Smooth muscle cell (in vitro differentiated cells): Measurements from ENCODE around the gene RNF225. TPM values are rescaled to one million over a fixed set of nuclear protein-coding genes. Genes with fewer than 3 reads are reported as not detected.
A peak's percentile ranks its signal among the peaks of the same experiment; 100 is the strongest.
"Not testable (repeated sequence)": the region's sequence is repeated elsewhere in the genome, so short reads cannot be mapped to it uniquely, and the experiment has no call there.

Experiments used
- DNase-seq: peaks from one replicate; lab custom pipeline; 2025; ENCODE audit not compliant: unreplicated experiment; lab: John Stamatoyannopoulos, UW
- H2AFZ ChIP-seq: fragments of 200-600 bp; sonication (generic); 2 replicates; pipeline ENCODE4 v1.6.0; 2016; ENCODE audit warnings: antibody characterized with exemption, low read depth, mild to moderate bottlenecking
- H3F3A ChIP-seq: fragments of 200-600 bp; sonication (generic); 2 replicates; pipeline ENCODE4 v1.6.0; 2017; ENCODE audit warnings: antibody characterized with exemption, low read depth
- H3K27ac ChIP-seq: fragments of 200-600 bp; sonication (generic); 2 replicates; pipeline ENCODE4 v1.5.1; 2016; ENCODE audit warnings: low read depth, mild to moderate bottlenecking
- H3K27me3 ChIP-seq: fragments of 200-600 bp; sonication (generic); 2 replicates; pipeline ENCODE4 v1.6.1; 2016; ENCODE audit warnings: low read depth, mild to moderate bottlenecking
- H3K36me3 ChIP-seq: fragments of 200-600 bp; sonication (generic); 2 replicates; pipeline ENCODE4 v1.5.1; 2016; ENCODE audit warnings: low read depth
- H3K4me1 ChIP-seq: fragments of 200-600 bp; sonication (generic); 2 replicates; pipeline ENCODE4 v1.5.1; 2016; ENCODE audit warnings: low read depth
- H3K4me2 ChIP-seq: fragments of 200-600 bp; sonication (generic); 2 replicates; pipeline ENCODE4 v1.6.0; 2016; ENCODE audit warnings: mild to moderate bottlenecking
- H3K4me3 ChIP-seq: fragments of 200-600 bp; sonication (generic); 2 replicates; pipeline ENCODE4 v1.5.1; 2016; ENCODE audit warnings: mild to moderate bottlenecking
- H3K79me2 ChIP-seq: fragments of 200-600 bp; sonication (generic); 2 replicates; pipeline ENCODE4 v1.6.0; 2016; ENCODE audit warnings: low read depth, mild to moderate bottlenecking
- H3K9ac ChIP-seq: fragments of 200-600 bp; sonication (generic); 2 replicates; pipeline ENCODE4 v1.6.0; 2016; ENCODE audit warnings: low read depth
- H3K9me3 ChIP-seq: fragments of 200-600 bp; sonication (generic); replicated peaks from 2 replicates; pipeline ENCODE4 v1.5.1; 2016; ENCODE audit warnings: low read depth
- H4K20me1 ChIP-seq: fragments of 200-600 bp; sonication (generic); 2 replicates; pipeline ENCODE4 v1.6.0; 2016; ENCODE audit warnings: low read depth
- WGBS: methylation state at CpG from one replicate; pipeline ENCODE4 v1.1.7; 2016; ENCODE audit warnings: low lambda C conversion rate; 5-methylcytosine and 5-hydroxymethylcytosine counted together
- polyA plus RNA-seq: library from polyadenylated mRNA; unstranded; fragments of >200 nt; fragmentation: Nextera tagmentation; extraction: Ambion mirVana; gene quantifications from 2 replicates; pipeline ENCODE4 v1.2.1, GENCODE V29; 2016
- total RNA-seq: library from RNA; depleted of rRNA; stranded (reverse); fragments of >200 nt; gene quantifications from 2 replicates; pipeline ENCODE4 v1.2.3, GENCODE V29; 2014
- TF ChIP-seq, protein P1 (sequence below): fragments of 200-600 bp; sonication (generic); IDR thresholded peaks from 2 replicates; pipeline ENCODE4 v1.5.1; 2017; ENCODE audit warnings: borderline replicate concordance, mild to moderate bottlenecking, antibody characterized with exemption; ENCODE audit not compliant: insufficient read depth, poor library complexity, severe bottlenecking

RNF225 gene
- total RNA-seq (not detected in 2 replicates), polyA plus RNA-seq (0.96 and 2.2 TPM in 2 replicates)

DNA sequence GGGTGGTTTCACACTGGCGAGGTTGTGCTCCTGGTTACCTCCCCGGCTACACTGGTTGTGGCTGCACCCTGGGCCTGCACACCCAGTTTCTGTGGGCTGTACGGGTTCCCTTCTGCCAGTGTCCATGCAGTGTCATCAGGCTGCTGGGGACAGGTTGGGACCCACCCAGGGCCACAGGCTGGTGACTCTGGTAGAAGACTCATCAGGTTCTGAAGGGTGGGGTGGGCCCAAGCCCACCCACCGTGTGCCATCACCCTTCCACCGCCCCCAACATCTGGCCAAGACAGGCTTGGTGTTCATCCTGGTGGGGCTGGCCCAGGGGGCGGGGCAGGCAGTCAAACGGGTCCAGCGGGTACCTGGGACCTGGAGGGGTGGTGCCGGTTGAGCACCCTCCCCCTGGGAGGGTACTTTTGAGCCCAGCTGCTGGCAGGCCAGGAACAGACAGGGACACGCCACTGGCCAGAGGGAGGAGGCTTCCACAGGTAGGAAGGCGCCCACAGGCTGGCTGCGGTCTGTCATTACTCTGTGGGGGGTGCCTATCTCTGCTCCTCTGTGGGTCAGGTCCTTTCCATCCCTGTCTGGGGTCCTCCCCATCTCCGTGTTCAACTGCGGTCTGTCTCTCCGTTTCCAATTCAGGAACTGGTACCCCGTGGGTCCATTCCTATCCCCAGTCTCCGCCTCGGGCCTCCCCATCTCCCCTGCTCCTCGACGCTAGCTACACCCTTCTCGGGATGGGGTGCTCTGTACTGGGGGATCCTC lies at the start of gene RNF225:
TSS of gene RNF225 (plus strand) at position 437 of the 759 bp plus-strand sequence. CDS start 434 bp downstream, outside the sequence.
- Histone ChIP-seq H3K27ac (no peak within 1 kb of the TSS), H3K36me3 (no peaks in the 10 kb centered on the region), H3K9me3 (no peaks in the 10 kb centered on the region), H3K4me1 (peaks cover 2% of the 10 kb centered on the region), H4K20me1 (peaks cover 46% of the 10 kb centered on the region), H3K27me3 (no peaks in the 10 kb centered on the region), H3K79me2 (peaks cover 15% of the 10 kb centered on the region), H3K9ac (peak within 1 kb of the TSS; percentile 43), H3K4me2 (peak within 1 kb of the TSS; percentile 87), H2AFZ (no peak within 1 kb of the TSS), H3F3A (peaks cover 4% of the 10 kb centered on the region), H3K4me3 (peak within 1 kb of the TSS; percentile 44)
- no peak for DNase-seq
- WGBS: 37% methylated on average over 21 of the region's 21 CpGs
- TF ChIP-seq, protein P1, sequence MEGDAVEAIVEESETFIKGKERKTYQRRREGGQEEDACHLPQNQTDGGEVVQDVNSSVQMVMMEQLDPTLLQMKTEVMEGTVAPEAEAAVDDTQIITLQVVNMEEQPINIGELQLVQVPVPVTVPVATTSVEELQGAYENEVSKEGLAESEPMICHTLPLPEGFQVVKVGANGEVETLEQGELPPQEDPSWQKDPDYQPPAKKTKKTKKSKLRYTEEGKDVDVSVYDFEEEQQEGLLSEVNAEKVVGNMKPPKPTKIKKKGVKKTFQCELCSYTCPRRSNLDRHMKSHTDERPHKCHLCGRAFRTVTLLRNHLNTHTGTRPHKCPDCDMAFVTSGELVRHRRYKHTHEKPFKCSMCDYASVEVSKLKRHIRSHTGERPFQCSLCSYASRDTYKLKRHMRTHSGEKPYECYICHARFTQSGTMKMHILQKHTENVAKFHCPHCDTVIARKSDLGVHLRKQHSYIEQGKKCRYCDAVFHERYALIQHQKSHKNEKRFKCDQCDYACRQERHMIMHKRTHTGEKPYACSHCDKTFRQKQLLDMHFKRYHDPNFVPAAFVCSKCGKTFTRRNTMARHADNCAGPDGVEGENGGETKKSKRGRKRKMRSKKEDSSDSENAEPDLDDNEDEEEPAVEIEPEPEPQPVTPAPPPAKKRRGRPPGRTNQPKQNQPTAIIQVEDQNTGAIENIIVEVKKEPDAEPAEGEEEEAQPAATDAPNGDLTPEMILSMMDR: no peak

DNA sequence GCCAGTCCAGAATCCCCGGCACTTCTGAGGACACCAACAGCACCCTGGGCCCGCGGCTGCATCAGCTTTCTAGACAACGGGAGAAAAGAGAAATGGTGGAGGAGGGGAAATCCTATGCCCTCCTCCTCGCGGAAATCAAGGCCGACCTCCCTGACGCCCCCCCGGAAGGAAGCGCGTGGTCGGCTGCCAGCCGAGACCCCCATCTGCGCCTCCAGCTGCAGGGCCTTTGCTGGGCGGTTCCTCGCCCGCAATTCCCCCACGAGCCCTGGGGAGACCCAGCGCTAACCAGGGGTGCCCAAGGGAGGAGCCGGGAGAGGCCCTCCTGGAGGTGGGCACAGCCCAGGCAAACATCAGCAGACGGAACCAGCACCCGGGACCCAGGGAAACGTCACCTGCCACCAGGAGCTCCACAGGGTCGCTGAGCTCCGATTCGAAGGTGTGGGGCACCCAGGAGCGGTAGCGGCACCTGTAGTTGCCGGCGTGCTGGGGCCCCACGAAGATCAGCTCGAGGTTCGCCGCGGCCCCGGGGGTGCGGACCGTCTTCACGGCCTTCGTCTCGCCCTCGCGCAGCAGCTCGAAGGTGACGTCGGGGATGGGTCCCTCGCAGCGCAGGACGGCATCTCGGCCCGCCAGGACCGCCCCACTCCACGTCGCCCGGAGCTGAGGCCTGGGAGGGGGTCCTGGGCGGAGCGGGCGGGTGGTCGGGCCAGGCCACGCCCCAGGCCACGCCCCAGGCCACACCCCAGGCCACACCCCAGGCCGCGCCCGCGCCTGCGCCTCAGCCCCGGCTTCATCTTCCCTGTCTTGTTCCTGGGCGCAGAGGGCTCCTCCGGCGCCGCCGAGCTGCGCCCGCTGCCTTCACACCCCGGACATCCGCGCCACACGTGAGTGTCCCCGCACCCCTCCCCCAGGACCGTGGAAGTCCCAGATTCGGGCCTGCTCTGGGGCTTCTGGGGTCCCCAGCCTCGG lies 48.2 kb upstream of the RNF225 start:
- Histone ChIP-seq H3K4me3 (peak overlapping the region; percentile 96), H4K20me1 (peaks cover 13% of the 10 kb centered on the region), H3K4me1 (peaks cover 8% of the 10 kb centered on the region), H3F3A (no peaks in the 10 kb centered on the region), H3K79me2 (peaks cover 53% of the 10 kb centered on the region), H3K27ac (peak overlapping the region; percentile 63), H3K9ac (peak overlapping the region; percentile 81), H3K4me2 (peak overlapping the region; percentile 95), H3K36me3 (no peaks in the 10 kb centered on the region), H2AFZ (peak overlapping the region; percentile 98), H3K27me3 (no peaks in the 10 kb centered on the region), H3K9me3 (no peaks in the 10 kb centered on the region)
- peak; percentile 75 for DNase-seq
- TF ChIP-seq, protein P1: no peak
- WGBS: 2% methylated on average over 72 of the region's 82 CpGs

DNA sequence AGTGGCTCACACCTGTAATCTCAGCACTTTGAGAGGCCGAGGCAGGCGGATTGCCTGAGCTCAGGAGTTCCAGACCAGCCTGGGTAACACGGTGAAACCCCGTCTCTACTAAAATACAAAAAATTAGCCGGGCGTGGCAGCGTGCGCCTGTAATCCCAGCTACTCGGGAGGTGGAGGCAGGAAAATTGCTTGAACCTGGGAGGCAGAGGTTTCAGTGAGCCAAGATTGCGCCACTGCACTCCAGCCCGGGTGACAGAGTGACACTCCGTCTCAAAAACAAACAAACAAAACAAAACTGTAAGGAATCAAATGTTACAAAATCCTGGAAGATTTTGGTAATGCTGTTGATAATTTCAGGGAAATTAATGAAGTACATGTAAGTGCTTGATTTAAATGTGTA lies 47.4 kb upstream of the RNF225 start:
- not testable (repeated sequence) for DNase-seq, H3K9me3 ChIP-seq, H3K27ac ChIP-seq, H3K4me1 ChIP-seq, H3K36me3 ChIP-seq, H3K27me3 ChIP-seq, H3F3A ChIP-seq, H4K20me1 ChIP-seq
- Histone ChIP-seq H3K4me2 (peak overlapping the region; percentile 95), H3K4me3 (peak overlapping the region; percentile 96), H3K9ac (peak overlapping the region; percentile 46), H3K79me2 (peaks cover 53% of the 10 kb centered on the region), H2AFZ (peak overlapping the region; percentile 98)
- WGBS: 7% methylated on average over 12 of the region's 12 CpGs

DNA sequence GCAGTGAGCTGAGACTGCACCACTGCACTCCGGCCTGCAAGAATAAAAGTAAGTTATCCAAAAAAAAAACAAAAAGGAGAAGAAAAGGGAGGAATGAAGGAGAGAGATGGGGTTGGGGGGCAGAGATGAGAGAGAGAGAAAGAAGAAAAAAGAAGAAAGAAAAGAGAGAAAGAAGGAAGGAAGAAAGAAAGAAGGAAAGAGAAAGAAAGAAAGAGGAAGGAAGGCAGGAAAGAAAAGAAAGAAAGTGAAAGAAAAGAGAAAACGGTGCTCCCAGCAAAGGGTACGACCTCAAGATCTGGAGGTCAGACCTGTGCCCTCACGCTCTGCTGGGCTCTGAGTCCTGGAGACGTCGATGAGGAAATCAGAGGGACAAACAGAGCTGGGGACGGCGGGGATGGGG lies 45.9 kb upstream of the RNF225 start:
- Histone ChIP-seq H2AFZ (no peak overlapping the region), H3K4me2 (no peak overlapping the region), H3K4me1 (peaks cover 8% of the 10 kb centered on the region), H3K9ac (no peak overlapping the region), H4K20me1 (peaks cover 7% of the 10 kb centered on the region), H3K9me3 (no peaks in the 10 kb centered on the region), H3K79me2 (peaks cover 48% of the 10 kb centered on the region), H3K4me3 (no peak overlapping the region), H3K27me3 (no peaks in the 10 kb centered on the region), H3K36me3 (no peaks in the 10 kb centered on the region), H3K27ac (no peak overlapping the region), H3F3A (no peaks in the 10 kb centered on the region)
- WGBS: 94% methylated on average over 8 of the region's 8 CpGs
- TF ChIP-seq, protein P1: no peak
- no peak for DNase-seq
